Endothelial cell of umbilical vein (primary cell): ENCODE measurements around the gene STRN3. TPM values are rescaled to one million over a fixed set of nuclear protein-coding genes. Genes with fewer than 3 reads are reported as not detected.

Source experiments
- BruUV-seq: library from RNA; stranded (reverse); fragments of 400-500 nt; replicated peaks from 2 replicates; lab custom pipeline; 2021; lab: Mats Ljungman, UMichigan
- CTCF ChIA-PET: fragments of 300-600, 350-600 bp; sonication (Branson Sonifier 250); formaldehyde crosslinking; loops from one replicate; lab custom pipeline; 2021; ENCODE audit warnings: antibody characterized with exemption, inconsistent platforms; lab: Charles Lee
- POLR2A ChIA-PET: fragments of 300-600, 350-600 bp; sonication (Branson Sonifier 250); formaldehyde crosslinking; loops from one replicate; lab custom pipeline; 2021; ENCODE audit warnings: antibody characterized with exemption, inconsistent platforms; lab: Charles Lee
- DNase-seq: peaks from one replicate; pipeline ENCODE4 v3.0.0-alpha.2; 2011; ENCODE audit warnings: low read depth, low spot score
- FAIRE-seq: peaks from 2 replicates; lab custom pipeline; 2011; peaks lifted over from hg19 to GRCh38; lab: Jason Lieb, UNC
- H2AFZ ChIP-seq: 2 replicates; pipeline ENCODE4 v1.6.0; 2012; ENCODE audit warnings: low read depth, low read length, control low read depth, inconsistent platforms
- H3K27ac ChIP-seq: 2 replicates; pipeline ENCODE4 v1.5.1; 2011; ENCODE audit warnings: low read depth, mild to moderate bottlenecking, control low read depth, low read length, moderate library complexity; ENCODE audit not compliant: insufficient read depth
- H3K27me3 ChIP-seq, 2 experiments: 2 replicates each; pipeline versions ENCODE4 v1.6.0 to v1.6.1; 2011; ENCODE audit warnings: low read length in 2 of 2, mixed read lengths in 1 of 2; ENCODE audit not compliant: control insufficient read depth in 2 of 2, insufficient read depth in 2 of 2
- H3K36me3 ChIP-seq, 2 experiments: 2 replicates in 1 of 2; 3 replicates in 1 of 2; pipeline ENCODE4 v1.5.1; 2011; ENCODE audit warnings: low read length in 2 of 2, mild to moderate bottlenecking in 1 of 2, moderate library complexity in 1 of 2; ENCODE audit not compliant: control insufficient read depth in 2 of 2, insufficient read depth in 2 of 2; ENCODE audit errors: extremely low read depth in 1 of 2
- H3K4me1 ChIP-seq: 3 replicates; pipeline ENCODE4 v1.5.1; 2011; ENCODE audit warnings: mild to moderate bottlenecking, low read length; ENCODE audit not compliant: control insufficient read depth, insufficient read depth; ENCODE audit errors: extremely low read depth
- H3K4me2 ChIP-seq: 2 replicates; pipeline ENCODE4 v1.6.1; 2011; ENCODE audit warnings: low read length, control low read depth, mixed read lengths; ENCODE audit not compliant: insufficient read depth
- H3K4me3 ChIP-seq, 3 experiments: fragments of 200-600 bp in 1 of 3; sonication (generic), shearing (Covaris generic) in 1 of 3; replicated peaks in 1 of 3; 2 replicates each; pipeline ENCODE4 v1.5.1; 2011 to 2016; ENCODE audit warnings: control low read depth in 3 of 3, low read length in 3 of 3, mild to moderate bottlenecking in 2 of 3, inconsistent platforms in 1 of 3, low read depth in 1 of 3, moderate library complexity in 1 of 3; ENCODE audit not compliant: insufficient read depth in 1 of 3
- H3K79me2 ChIP-seq: 2 replicates; pipeline ENCODE4 v1.6.0; 2012; ENCODE audit warnings: low read length, inconsistent platforms; ENCODE audit not compliant: control insufficient read depth, insufficient read depth
- H3K9ac ChIP-seq: replicated peaks from 2 replicates; pipeline ENCODE3; 2011; ENCODE audit warnings: low read length, control low read depth; ENCODE audit not compliant: insufficient read depth; ENCODE audit errors: extremely low read depth
- H3K9me1 ChIP-seq: replicated peaks from 3 replicates; pipeline ENCODE4 v1.6.0; 2011; ENCODE audit warnings: mild to moderate bottlenecking, low read length; ENCODE audit not compliant: control insufficient read depth, insufficient read depth; ENCODE audit errors: extremely low read depth
- H3K9me3 ChIP-seq: replicated peaks from 2 replicates; pipeline ENCODE4 v1.5.1; 2012; ENCODE audit warnings: low read length, inconsistent platforms; ENCODE audit not compliant: control insufficient read depth, insufficient read depth
- H4K20me1 ChIP-seq: replicated peaks from 2 replicates; pipeline ENCODE3; 2011; ENCODE audit warnings: mild to moderate bottlenecking, low read length; ENCODE audit not compliant: control insufficient read depth, insufficient read depth; ENCODE audit errors: extremely low read depth
- EZH2 ChIP-seq: IDR thresholded peaks from 2 replicates; pipeline ENCODE4 v1.6.1; 2012; ENCODE audit warnings: borderline replicate concordance, low read depth, mild to moderate bottlenecking, moderate library complexity, low read length, inconsistent platforms; ENCODE audit not compliant: severe bottlenecking
- FOS ChIP-seq: IDR thresholded peaks from 2 replicates; pipeline ENCODE4 v1.6.1; 2011; ENCODE audit warnings: mild to moderate bottlenecking, low read length, moderate library complexity, borderline replicate concordance; ENCODE audit not compliant: insufficient read depth
- GATA2 ChIP-seq: IDR thresholded peaks from 2 replicates; pipeline ENCODE4 v1.7.0; 2011; ENCODE audit warnings: low read depth, mild to moderate bottlenecking, moderate library complexity, mixed read lengths, low read length; ENCODE audit not compliant: insufficient read length, insufficient read depth
- JUN ChIP-seq: IDR thresholded peaks from 2 replicates; pipeline ENCODE4 v1.6.1; 2011; ENCODE audit warnings: borderline replicate concordance, low read depth; ENCODE audit not compliant: insufficient read length, insufficient read depth
- MYC ChIP-seq: IDR thresholded peaks from one replicate; pipeline ENCODE4 v1.6.1; 2011; ENCODE audit warnings: mild to moderate bottlenecking, low read depth, low read length
- POLR2A ChIP-seq: IDR thresholded peaks from 2 replicates; pipeline ENCODE4 v1.6.1; 2012; ENCODE audit warnings: low read depth, mild to moderate bottlenecking, control low read depth, low read length
- POLR2AphosphoS5 ChIP-seq: IDR thresholded peaks from 2 replicates; pipeline ENCODE4 v1.6.1; 2012; ENCODE audit warnings: low read depth, mild to moderate bottlenecking, control low read depth, low read length, moderate library complexity; ENCODE audit not compliant: insufficient read depth
- dilution Hi-C: fragments of 300-500 bp; cut with MboI; formaldehyde crosslinking; loops from one replicate; pipeline ENCODE4 v1.15.0; 2019; ENCODE audit warnings: low sequenced_read_pairs; ENCODE audit not compliant: extremely low pct_ligation_motif_present
- intact Hi-C: fragments of 100-400 bp; cut with micrococcal nuclease; formaldehyde crosslinking; loops from one replicate; pipeline ENCODE4 v1.10.0; 2022
- polyA plus RNA-seq, 4 experiments: library from polyadenylated mRNA; depleted of rRNA in 3 of 4; stranded (reverse) in 3 of 4; unstranded in 1 of 4; fragments of >200 nt; gene quantifications; 2 replicates each; pipeline versions ENCODE4 v1.2.1 to v1.2.3, GENCODE V29; 2011 to 2012; ENCODE audit warnings: missing spikeins in 1 of 4
- total RNA-seq: library from RNA; stranded (reverse); gene quantifications from 2 replicates; pipeline ENCODE4 v1.2.3, GENCODE V29; 2021
- TF ChIP-seq, protein P1 (sequence below): IDR thresholded peaks from 2 replicates; pipeline ENCODE4 v1.6.1; 2011; ENCODE audit not compliant: insufficient read depth, insufficient read length
- TF ChIP-seq, protein P2 (sequence below), 2 donors: IDR thresholded peaks; 1 replicate in 1 of 2; 2 replicates in 1 of 2; pipeline ENCODE4 v1.5.1; 2011; ENCODE audit warnings: low read length in 2 of 2, mild to moderate bottlenecking in 2 of 2, moderate library complexity in 2 of 2, control low read depth in 1 of 2, inconsistent platforms in 1 of 2, low read depth in 1 of 2; ENCODE audit not compliant: insufficient read depth in 1 of 2; ENCODE audit errors: extremely low read depth in 1 of 2

STRN3 gene
- total and polyA plus RNA-seq, 2 donors (not counting 3 experiments of a cell fraction or from before 2014, with no cell fraction given): 8.4 to 35.1 TPM

DNA sequence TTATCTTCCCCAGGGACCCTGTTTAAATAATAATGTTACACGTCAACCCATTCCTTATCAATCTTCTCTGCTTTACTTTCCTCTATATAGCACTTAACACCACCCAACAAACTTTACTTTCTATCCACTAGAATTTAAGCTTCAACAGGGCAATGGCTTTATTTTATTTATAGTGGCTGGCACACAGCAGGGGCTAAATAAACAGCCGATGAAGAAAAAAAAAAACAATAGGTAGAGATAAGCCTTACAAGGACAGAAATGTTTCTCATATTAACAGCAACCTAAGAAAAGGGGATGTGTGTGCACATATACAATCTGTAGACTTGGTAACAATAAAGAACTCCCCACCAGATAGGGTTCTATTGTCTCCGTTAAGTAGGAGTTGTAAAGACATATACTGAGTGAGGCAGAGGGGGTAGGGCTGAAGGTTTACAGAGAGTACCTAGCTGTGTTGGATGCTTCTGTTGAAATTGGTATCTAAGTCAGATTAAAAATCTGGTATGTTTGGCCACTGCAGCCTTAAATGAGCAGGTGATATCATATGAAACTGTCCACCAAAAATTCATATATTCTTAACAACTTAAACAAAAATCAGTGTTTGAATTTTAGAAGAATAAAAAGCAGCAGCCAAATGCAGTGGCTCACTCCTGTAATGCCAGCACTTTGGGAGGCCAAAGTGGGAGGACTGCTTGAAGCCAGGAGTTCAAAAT lies 25.4 kb downstream of the STRN3 start:
- Histone ChIP-seq H3K4me3 (no peak overlapping the region), H3K9ac (no peak overlapping the region), H2AFZ (no peak overlapping the region), H3K9me1 (peaks cover 6% of the 10 kb centered on the region), H3K9me3 (no peaks in the 10 kb centered on the region), H3K4me1 (peaks cover 11% of the 10 kb centered on the region), H3K27me3 (no peaks in the 10 kb centered on the region), H3K79me2 (peaks cover 80% of the 10 kb centered on the region), H3K27ac (no peak overlapping the region), H3K36me3 (peaks cover 0 to 2% of the 10 kb centered on the region in 2 experiments), H4K20me1 (peaks cover 3% of the 10 kb centered on the region), H3K4me2 (no peak overlapping the region)
- TF ChIP-seq, protein P1, sequence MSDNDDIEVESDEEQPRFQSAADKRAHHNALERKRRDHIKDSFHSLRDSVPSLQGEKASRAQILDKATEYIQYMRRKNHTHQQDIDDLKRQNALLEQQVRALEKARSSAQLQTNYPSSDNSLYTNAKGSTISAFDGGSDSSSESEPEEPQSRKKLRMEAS: no peak
- TF ChIP-seq POLR2AphosphoS5: no peak
- no peak for TF ChIP-seq GATA2
- no peak for TF ChIP-seq POLR2A
- no peak for TF ChIP-seq JUN
- TF ChIP-seq MYC: no peak
- TF ChIP-seq, protein P2, sequence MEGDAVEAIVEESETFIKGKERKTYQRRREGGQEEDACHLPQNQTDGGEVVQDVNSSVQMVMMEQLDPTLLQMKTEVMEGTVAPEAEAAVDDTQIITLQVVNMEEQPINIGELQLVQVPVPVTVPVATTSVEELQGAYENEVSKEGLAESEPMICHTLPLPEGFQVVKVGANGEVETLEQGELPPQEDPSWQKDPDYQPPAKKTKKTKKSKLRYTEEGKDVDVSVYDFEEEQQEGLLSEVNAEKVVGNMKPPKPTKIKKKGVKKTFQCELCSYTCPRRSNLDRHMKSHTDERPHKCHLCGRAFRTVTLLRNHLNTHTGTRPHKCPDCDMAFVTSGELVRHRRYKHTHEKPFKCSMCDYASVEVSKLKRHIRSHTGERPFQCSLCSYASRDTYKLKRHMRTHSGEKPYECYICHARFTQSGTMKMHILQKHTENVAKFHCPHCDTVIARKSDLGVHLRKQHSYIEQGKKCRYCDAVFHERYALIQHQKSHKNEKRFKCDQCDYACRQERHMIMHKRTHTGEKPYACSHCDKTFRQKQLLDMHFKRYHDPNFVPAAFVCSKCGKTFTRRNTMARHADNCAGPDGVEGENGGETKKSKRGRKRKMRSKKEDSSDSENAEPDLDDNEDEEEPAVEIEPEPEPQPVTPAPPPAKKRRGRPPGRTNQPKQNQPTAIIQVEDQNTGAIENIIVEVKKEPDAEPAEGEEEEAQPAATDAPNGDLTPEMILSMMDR (IDR thresholded peaks at IDR 0.05; ENCODE audit: extremely low read depth in 1 of 2, insufficient read depth in 1 of 2, low read depth in 1 of 2, low read length in 2 of 2): no peak
- TF ChIP-seq EZH2: no peak
- TF ChIP-seq FOS: no peak
- CTCF ChIA-PET: interaction anchor here (0.7 to 1.3 kb wide), 2 partner anchors 13 to 20 kb away, joined by 3 read pairs; no protein-coding TSS in a partner anchor
- DNase-seq (peak; percentile 39), FAIRE-seq (peak; percentile 18)
- dilution Hi-C loops (no loop called here), intact Hi-C loops (no loop called here)
- POLR2A ChIA-PET: no interaction called here
- no TSS peak for BruUV-seq
